ENCODE data around the gene S1PR4.

Gene S1PR4

GRCh38 chr19:3192228-3192635 is 13.7 kb downstream of the S1PR4 start:
- TF ChIP-seq EP300 (IDR thresholded peaks at IDR 0.05; ENCODE audit: borderline replicate concordance), result no peak
- no peak for TF ChIP-seq YY1 (IDR thresholded peaks at IDR 0.05; ENCODE audit: low read depth)
- TF ChIP-seq FOXM1 (IDR thresholded peaks at IDR 0.05; ENCODE audit: borderline replicate concordance, low read depth), result no peak
- no peak for TF ChIP-seq CREB1 (IDR thresholded peaks at IDR 0.05; ENCODE audit: low read depth)
- no peak for TF ChIP-seq CEBPB (IDR thresholded peaks at IDR 0.05)
- TF ChIP-seq RAD21 (IDR thresholded peaks at IDR 0.05; ENCODE audit: low read depth), result no peak
- no peak for TF ChIP-seq REST (IDR thresholded peaks at IDR 0.05; ENCODE audit: low read depth)

GRCh38 chr19:3192684-3193083 is 14.1 kb downstream of the S1PR4 start:
- TF ChIP-seq CEBPB (IDR thresholded peaks at IDR 0.05), result no peak

GRCh38 chr19:3193256-3194105 is 14.9 kb downstream of the S1PR4 start:
- TF ChIP-seq EGR1 (IDR thresholded peaks at IDR 0.05) (no peak), REST (IDR thresholded peaks at IDR 0.05; ENCODE audit: low read depth) (no peak)

GRCh38 chr19:3194106-3195087 is 15.8 kb downstream of the S1PR4 start:
- TF ChIP-seq FOXM1 (IDR thresholded peaks at IDR 0.05; ENCODE audit: borderline replicate concordance, low read depth) (no peak), USF1 (IDR thresholded peaks at IDR 0.05) (no peak), NFIC (IDR thresholded peaks at IDR 0.05) (peak; percentile 27; the same call in 1 of the 2 replicates)

- TF ChIP-seq FOXM1 (IDR thresholded peaks at IDR 0.05; ENCODE audit: borderline replicate concordance, low read depth) (no peak), EP300 (IDR thresholded peaks at IDR 0.05; ENCODE audit: borderline replicate concordance) (no peak), TCF12 (IDR thresholded peaks at IDR 0.05; ENCODE audit: low read depth) (no peak), YY1 (IDR thresholded peaks at IDR 0.05; ENCODE audit: low read depth) (no peak), NFIC (IDR thresholded peaks at IDR 0.05) (no peak), TEAD4 (IDR thresholded peaks at IDR 0.05) (no peak), CEBPB (IDR thresholded peaks at IDR 0.05) (no peak), USF1 (IDR thresholded peaks at IDR 0.05) (no peak), RAD21 (IDR thresholded peaks at IDR 0.05; ENCODE audit: low read depth) (no peak), ZBTB7A (IDR thresholded peaks at IDR 0.05; ENCODE audit: low read depth) (no peak), EGR1 (IDR thresholded peaks at IDR 0.05) (no peak), CREB1 (IDR thresholded peaks at IDR 0.05; ENCODE audit: low read depth) (no peak), TAF1 (IDR thresholded peaks at IDR 0.05; ENCODE audit: low read depth) (no peak), MAX (IDR thresholded peaks at IDR 0.05) (no peak), REST (IDR thresholded peaks at IDR 0.05; ENCODE audit: low read depth) (no peak)
Observed at GRCh38 chr19:3196064-3196932, 17.7 kb downstream of the S1PR4 start.

Measured in Ishikawa (cell line).